Nephron (organoid): ENCODE measurements around the gene PRKCA.
"Not testable (repeated sequence)": the region's sequence is repeated elsewhere in the genome, so short reads cannot be mapped to it uniquely, and the experiment has no call there.

ENCODE experiments used
- H3K27ac Mint-ChIP-seq, 3 experiments: 2 replicates each; pipeline ENCODE4 v1.8.0; 2020; ENCODE audit warnings: mixed read lengths in 3 of 3, mild to moderate bottlenecking in 2 of 3, moderate library complexity in 1 of 3
- H3K27me3 Mint-ChIP-seq: 2 replicates; pipeline ENCODE4 v1.8.0; 2021; ENCODE audit warnings: low read depth, mild to moderate bottlenecking, moderate library complexity, mixed read lengths
- H3K36me3 Mint-ChIP-seq: 2 replicates; pipeline ENCODE4 v1.8.0; 2020; ENCODE audit warnings: low read depth, mixed read lengths
- H3K4me1 Mint-ChIP-seq: 2 replicates; pipeline ENCODE4 v1.8.0; 2020; ENCODE audit warnings: mixed read lengths
- H3K4me3 Mint-ChIP-seq, 3 experiments: 2 replicates each; pipeline ENCODE4 v1.8.0; 2020; ENCODE audit warnings: mild to moderate bottlenecking in 3 of 3, mixed read lengths in 3 of 3, moderate library complexity in 2 of 3
- H3K9me3 Mint-ChIP-seq: 2 replicates; pipeline ENCODE4 v1.8.0; 2020; ENCODE audit warnings: mixed read lengths
- CTCF ChIP-seq, 3 experiments: fragments of 200-600 bp; sonication (generic); IDR thresholded peaks; one replicate each; pipeline ENCODE4 v1.5.0; 2021; ENCODE audit warnings: antibody characterized with exemption in 3 of 3; ENCODE audit not compliant: unreplicated experiment in 3 of 3

PRKCA gene

DNA sequence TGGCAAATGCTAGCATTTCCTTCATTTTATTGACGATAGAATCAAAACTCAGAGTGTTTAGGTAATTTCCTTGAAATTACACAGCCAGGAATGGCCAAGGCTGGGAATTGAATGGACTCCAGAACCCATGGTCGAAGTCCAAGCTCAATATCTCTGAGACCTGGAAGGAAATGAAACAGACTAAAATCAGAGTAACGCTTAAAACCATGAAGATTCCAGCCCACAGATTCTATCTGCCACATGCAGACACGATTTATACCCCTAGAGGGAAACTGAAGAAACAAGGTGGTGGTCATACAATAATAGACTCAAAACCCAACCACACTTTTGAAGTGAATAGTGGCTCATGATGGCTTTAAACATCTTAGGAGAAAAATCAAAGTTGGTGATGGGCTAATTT is 95.6 kb downstream of the PRKCA start:
- Mint-ChIP-seq H3K9me3 (peaks cover 6% of the 10 kb centered on the region), H3K27me3 (no peaks in the 10 kb centered on the region), H3K36me3 (no peaks in the 10 kb centered on the region), H3K4me1 (no peaks in the 10 kb centered on the region), H3K4me3 (no peak overlapping the region), H3K27ac (no peak overlapping the region)
- no peak for TF ChIP-seq CTCF (IDR thresholded peaks at IDR 0.05; ENCODE audit: unreplicated experiment in 3 of 3)

DNA sequence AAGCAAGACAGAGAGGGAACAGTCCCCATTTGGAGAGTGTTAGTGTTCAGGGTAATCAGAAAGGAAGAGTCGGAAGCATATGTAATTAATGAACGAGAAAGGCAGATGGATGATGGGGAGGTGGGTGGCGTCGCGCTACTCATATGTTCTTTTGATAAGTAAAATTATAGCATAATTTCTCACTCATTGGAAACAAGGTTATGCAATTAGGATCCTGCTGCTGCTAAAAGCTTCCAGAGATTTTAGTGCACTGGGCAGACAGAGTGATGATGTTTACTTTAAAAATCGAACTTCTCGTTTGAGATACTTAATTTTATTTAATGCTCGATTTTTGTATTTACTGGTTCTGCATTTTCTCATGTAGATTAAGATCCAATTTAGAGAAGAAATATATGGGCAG is 96.2 kb downstream of the PRKCA start:
- Mint-ChIP-seq H3K4me1 (peaks cover 5% of the 10 kb centered on the region), H3K9me3 (peaks cover 6% of the 10 kb centered on the region), H3K4me3 (no peak overlapping the region), H3K27me3 (no peaks in the 10 kb centered on the region), H3K27ac (no peak overlapping the region), H3K36me3 (no peaks in the 10 kb centered on the region)
- no peak for TF ChIP-seq CTCF (IDR thresholded peaks at IDR 0.05; ENCODE audit: unreplicated experiment in 3 of 3)

DNA sequence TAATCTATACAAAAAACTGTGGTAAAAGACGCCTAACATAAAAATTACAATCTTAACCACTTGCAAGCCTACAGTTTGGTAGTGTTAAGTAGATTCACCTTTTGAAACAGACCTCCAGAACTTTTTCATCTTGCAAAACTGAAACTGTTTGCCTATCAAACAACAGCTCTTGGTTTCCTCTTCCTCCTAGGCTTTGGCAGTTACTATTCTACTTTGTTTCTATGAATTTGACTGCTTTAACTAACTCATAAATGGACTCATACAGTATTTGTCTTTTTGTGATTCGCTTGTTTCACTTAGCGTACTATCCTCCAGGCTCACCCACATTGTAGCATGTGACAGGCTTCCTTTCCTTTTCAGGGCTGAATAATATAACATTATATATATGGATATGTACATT is 97.0 kb downstream of the PRKCA start:
- Mint-ChIP-seq H3K4me1 (peaks cover 13% of the 10 kb centered on the region), H3K4me3 (no peak overlapping the region), H3K9me3 (peaks cover 6% of the 10 kb centered on the region), H3K27ac (no peak overlapping the region), H3K36me3 (no peaks in the 10 kb centered on the region), H3K27me3 (no peaks in the 10 kb centered on the region)
- TF ChIP-seq CTCF (IDR thresholded peaks at IDR 0.05; ENCODE audit: unreplicated experiment in 3 of 3): no peak

GRCh38 chr17:66400041-66400688 is 97.8 kb downstream of the PRKCA start:
- not testable (repeated sequence) for H3K36me3 Mint-ChIP-seq, H3K4me3 Mint-ChIP-seq, H3K27me3 Mint-ChIP-seq, H3K9me3 Mint-ChIP-seq, H3K27ac Mint-ChIP-seq
- peaks cover 14% of the 10 kb centered on the region for H3K4me1 Mint-ChIP-seq

- Mint-ChIP-seq H3K4me1 (peaks cover 19% of the 10 kb centered on the region), H3K9me3 (peaks cover 6% of the 10 kb centered on the region), H3K4me3 (no peak overlapping the region), H3K27me3 (no peaks in the 10 kb centered on the region), H3K27ac (no peak overlapping the region), H3K36me3 (no peaks in the 10 kb centered on the region)
- TF ChIP-seq CTCF (IDR thresholded peaks at IDR 0.05; ENCODE audit: unreplicated experiment in 3 of 3): no peak
Observed at GRCh38 chr17:66400698-66401097, 98.3 kb downstream of the PRKCA start.

GRCh38 chr17:66401364-66401763 is 99.0 kb downstream of the PRKCA start:
- no peak overlapping the region for H3K27ac Mint-ChIP-seq

More at GRCh38 chr17:66401364-66401763, 99.0 kb downstream of the PRKCA start:
- no peaks in the 10 kb centered on the region for H3K27me3 Mint-ChIP-seq
- H3K4me3 Mint-ChIP-seq: no peak overlapping the region
- no peaks in the 10 kb centered on the region for H3K36me3 Mint-ChIP-seq
- peaks cover 6% of the 10 kb centered on the region for H3K9me3 Mint-ChIP-seq
- TF ChIP-seq CTCF (IDR thresholded peaks at IDR 0.05; ENCODE audit: unreplicated experiment in 3 of 3): no peak
- peaks cover 24% of the 10 kb centered on the region for H3K4me1 Mint-ChIP-seq
